Esophagus muscularis mucosa (tissue), 3 donors: ENCODE results near the gene CD101.

Experiments used
- CTCF ChIP-seq, 3 experiments: fragments of 200-600 bp in 2 of 3; fragments of 450-650 bp in 1 of 3; sonication (generic) in 2 of 3; IDR thresholded peaks; one replicate each; pipeline ENCODE4 v1.5.1; 2017 to 2019; ENCODE audit warnings: antibody characterized with exemption in 3 of 3, mild to moderate bottlenecking in 2 of 3, moderate library complexity in 1 of 3
- POLR2A ChIP-seq: fragments of 450-650 bp; IDR thresholded peaks from one replicate; pipeline ENCODE4 v1.6.1; 2017; ENCODE audit warnings: antibody characterized with exemption, moderate library complexity, mild to moderate bottlenecking, low read depth
- POLR2AphosphoS5 ChIP-seq, 2 donors: sonication (generic); formaldehyde crosslinking; IDR thresholded peaks; one replicate each; pipeline ENCODE4 v1.6.1; 2017; ENCODE audit warnings: antibody characterized with exemption in 2 of 2

GRCh38 chr1:117059678-117060440, 58.3 kb downstream of the CD101 start, which contains the start of gene TTF2:
- TF ChIP-seq CTCF (IDR thresholded peaks at IDR 0.05): peak; percentile 25 to 37 (median 29)
- no peak for TF ChIP-seq POLR2A
- TF ChIP-seq POLR2AphosphoS5 (IDR thresholded peaks at IDR 0.05): peak; percentile 32 to 66
